HEK293 (cell line): Measurements from ENCODE around the gene ALDH4A1.
"Not testable (repeated sequence)": the region's sequence is repeated elsewhere in the genome, so short reads cannot be mapped to it uniquely, and the experiment has no call there.

Experiments
- CTCF ChIA-PET: fragments of 350-600 bp; formaldehyde crosslinking; extraction: SDS; loops from one replicate; lab custom pipeline; 2021; ENCODE audit warnings: antibody characterized with exemption; lab: Yijun Ruan, JAX
- POLR2A ChIA-PET: fragments of 300-600 bp; formaldehyde crosslinking; extraction: SDS; loops from one replicate; lab custom pipeline; 2020; ENCODE audit warnings: antibody characterized with exemption, inconsistent platforms; lab: Yijun Ruan, JAX
- H3K27ac ChIP-seq: fragments of 200-500 bp; sonication (Bioruptor generic); 2 replicates; pipeline ENCODE4 v1.5.1; 2014; ENCODE audit warnings: low read depth, low read length, control low read depth, inconsistent platforms; ENCODE audit errors: extremely low read depth
- H3K36me3 ChIP-seq, 2 experiments: fragments of 200-500 bp in 1 of 2; sonication (Bioruptor generic) in 1 of 2; 1 replicate in 1 of 2; 2 replicates in 1 of 2; pipeline ENCODE4 v1.5.1; 2014 to 2017; ENCODE audit warnings: inconsistent platforms in 2 of 2, low read length in 2 of 2; ENCODE audit not compliant: control insufficient read depth in 2 of 2, insufficient read depth in 1 of 2
- H3K4me1 ChIP-seq: fragments of 200-500 bp; sonication (Bioruptor generic); 2 replicates; pipeline ENCODE4 v1.5.1; 2014; ENCODE audit warnings: mild to moderate bottlenecking, low read length, inconsistent platforms; ENCODE audit not compliant: control insufficient read depth, insufficient read depth
- H3K4me3 ChIP-seq: 2 replicates; pipeline ENCODE4 v1.5.1; 2011; ENCODE audit warnings: low read depth, mild to moderate bottlenecking, control low read depth, low read length, moderate library complexity
- H3K9me3 ChIP-seq: fragments of 200-500 bp; sonication (Bioruptor generic); 2 replicates; pipeline ENCODE4 v1.5.1; 2014; ENCODE audit warnings: low read depth, low read length, inconsistent platforms; ENCODE audit not compliant: control insufficient read depth, insufficient read depth
- AEBP2 ChIP-seq: fragments of 450-650 bp; formaldehyde crosslinking; IDR thresholded peaks from 2 replicates; pipeline ENCODE4 v1.5.1; 2016; ENCODE audit warnings: missing biosample characterization, missing genetic modification characterization, borderline replicate concordance
- HOXC10 ChIP-seq: sonication (generic); formaldehyde crosslinking; IDR thresholded peaks from 2 replicates; pipeline ENCODE4 v1.8.1; 2023; ENCODE audit warnings: mild to moderate bottlenecking, missing genetic modification reagents
- KLF9 ChIP-seq: fragments of 450-650 bp; formaldehyde crosslinking; IDR thresholded peaks from 2 replicates; pipeline ENCODE4 v1.5.1; 2016; ENCODE audit warnings: missing biosample characterization, missing genetic modification characterization, low read depth
- SETDB1 ChIP-seq: IDR thresholded peaks from one replicate; pipeline ENCODE4 v1.6.1; 2017; ENCODE audit warnings: mild to moderate bottlenecking, low read length, moderate library complexity, mixed read lengths; ENCODE audit not compliant: insufficient read length
- ZBTB6 ChIP-seq: fragments of 450-650 bp; formaldehyde crosslinking; IDR thresholded peaks from 2 replicates; pipeline ENCODE4 v1.5.1; 2017; ENCODE audit warnings: missing biosample characterization, missing genetic modification characterization
- ZNF112 ChIP-seq: fragments of 450-650 bp; formaldehyde crosslinking; IDR thresholded peaks from 2 replicates; pipeline ENCODE4 v1.5.0; 2017; ENCODE audit warnings: missing biosample characterization, missing genetic modification characterization
- ZNF114 ChIP-seq: fragments of 450-650 bp; formaldehyde crosslinking; IDR thresholded peaks from 2 replicates; pipeline ENCODE4 v1.5.0; 2017; ENCODE audit warnings: missing biosample characterization, missing genetic modification characterization
- ZNF140 ChIP-seq: fragments of 450-650 bp; formaldehyde crosslinking; IDR thresholded peaks from 2 replicates; pipeline ENCODE4 v1.5.1; 2016; ENCODE audit warnings: missing biosample characterization, missing genetic modification characterization
- ZNF302 ChIP-seq: fragments of 450-650 bp; formaldehyde crosslinking; IDR thresholded peaks from 2 replicates; pipeline ENCODE4 v1.5.1; 2016; ENCODE audit warnings: missing biosample characterization, missing genetic modification characterization, low read depth
- ZNF341 ChIP-seq: fragments of 450-650 bp; formaldehyde crosslinking; IDR thresholded peaks from 2 replicates; pipeline ENCODE4; 2016; ENCODE audit warnings: low read depth, missing biosample characterization, missing genetic modification characterization
- ZNF350 ChIP-seq: fragments of 450-650 bp; formaldehyde crosslinking; IDR thresholded peaks from 2 replicates; pipeline ENCODE4 v1.5.0; 2017; ENCODE audit warnings: missing biosample characterization, mild to moderate bottlenecking, missing genetic modification characterization
- ZNF391 ChIP-seq: fragments of 450-650 bp; formaldehyde crosslinking; IDR thresholded peaks from 2 replicates; pipeline ENCODE4 v1.5.1; 2016; ENCODE audit warnings: low read depth, missing biosample characterization, missing genetic modification characterization, borderline replicate concordance
- ZNF488 ChIP-seq: fragments of 450-650 bp; formaldehyde crosslinking; IDR thresholded peaks from 2 replicates; pipeline ENCODE4 v1.5.1; 2016; ENCODE audit warnings: missing biosample characterization, missing genetic modification characterization
- ZNF521 ChIP-seq: fragments of 450-650 bp; formaldehyde crosslinking; IDR thresholded peaks from 2 replicates; pipeline ENCODE4 v1.5.1; 2017; ENCODE audit warnings: missing biosample characterization, mild to moderate bottlenecking, missing genetic modification characterization
- ZNF529 ChIP-seq: fragments of 450-650 bp; formaldehyde crosslinking; IDR thresholded peaks from 2 replicates; pipeline ENCODE4 v1.5.1; 2017; ENCODE audit warnings: missing genetic modification characterization, missing biosample characterization; ENCODE audit not compliant: insufficient replicate concordance
- ZNF561 ChIP-seq: fragments of 450-650 bp; IDR thresholded peaks from 2 replicates; pipeline ENCODE4 v1.5.1; 2018; ENCODE audit warnings: missing biosample characterization, missing genetic modification characterization, borderline replicate concordance
- ZNF621 ChIP-seq: fragments of 450-650 bp; formaldehyde crosslinking; IDR thresholded peaks from 2 replicates; pipeline ENCODE4 v1.5.1; 2017; ENCODE audit warnings: missing biosample characterization, missing genetic modification characterization
- ZNF626 ChIP-seq: fragments of 450-650 bp; sonication (Bioruptor Pico); formaldehyde crosslinking; IDR thresholded peaks from 2 replicates; pipeline ENCODE4 v1.5.1; 2018; ENCODE audit warnings: missing biosample characterization, missing genetic modification characterization, inconsistent platforms
- ZNF658 ChIP-seq: fragments of 450-650 bp; formaldehyde crosslinking; IDR thresholded peaks from 2 replicates; pipeline ENCODE4; 2016; ENCODE audit warnings: missing biosample characterization, missing genetic modification characterization
- ZNF660 ChIP-seq: fragments of 450-650 bp; IDR thresholded peaks from 2 replicates; pipeline ENCODE4 v1.5.1; 2018; ENCODE audit warnings: missing biosample characterization, mild to moderate bottlenecking, missing genetic modification characterization
- ZNF692 ChIP-seq: fragments of 450-650 bp; formaldehyde crosslinking; IDR thresholded peaks from 2 replicates; pipeline ENCODE4 v1.5.1; 2016; ENCODE audit warnings: missing biosample characterization, missing genetic modification characterization

ALDH4A1 gene

GRCh38 chr1:18847723-18848122 lies 54.6 kb downstream of the ALDH4A1 start:
- POLR2A ChIA-PET, H3K4me1 ChIP-seq, H3K9me3 ChIP-seq, H3K27ac ChIP-seq, H3K4me3 ChIP-seq, H3K36me3 ChIP-seq: not testable (repeated sequence)
- CTCF ChIA-PET, result interaction anchor here (0.6 to 1.2 kb wide), 2 partner anchors 27 to 251 kb away, joined by 3 to 6 read pairs; no protein-coding TSS in a partner anchor
- peak; percentile 69 for TF ChIP-seq SETDB1

- Histone ChIP-seq H3K4me1 (no peaks in the 10 kb centered on the region), H3K27ac (no peak overlapping the region), H3K4me3 (no peak overlapping the region), H3K36me3 (no peaks in the 10 kb centered on the region), H3K9me3 (no peaks in the 10 kb centered on the region)
- POLR2A ChIA-PET, result no interaction called here
- CTCF ChIA-PET, result no interaction called here
- TF ChIP-seq ZNF658 (no peak), ZNF391 (tag by site-specific recombination) (no peak), ZNF488 (tag by site-specific recombination) (no peak), ZNF621 (tag by site-specific recombination) (no peak), ZNF529 (tag by site-specific recombination) (no peak), ZNF660 (tag by site-specific recombination) (no peak), ZNF112 (tag by site-specific recombination) (no peak), ZNF626 (tag by site-specific recombination) (no peak), ZBTB6 (tag by site-specific recombination) (no peak), AEBP2 (tag by site-specific recombination) (no peak), KLF9 (tag by site-specific recombination) (no peak), ZNF140 (tag by site-specific recombination) (no peak), ZNF350 (tag by site-specific recombination) (no peak), ZNF521 (tag by site-specific recombination) (no peak), ZNF341 (tag by site-specific recombination) (no peak), ZNF302 (no peak), ZNF114 (tag by site-specific recombination) (no peak), ZNF692 (tag by site-specific recombination) (no peak), ZNF561 (tag by site-specific recombination) (no peak), HOXC10 (CRISPR knock-in tag) (no peak)
- TF ChIP-seq, all 188 proteins: peak for 0
Observed at GRCh38 chr1:18840145-18840544, 62.2 kb downstream of the ALDH4A1 start.
